Hepatocyte (in vitro differentiated cells): ENCODE results near the gene FILIP1L.

Experiments used
- CTCF ChIP-seq: fragments of 200-600 bp; sonication (generic); IDR thresholded peaks from 2 replicates; pipeline ENCODE4 v1.5.1; 2016; ENCODE audit warnings: antibody characterized with exemption, mild to moderate bottlenecking; ENCODE audit not compliant: poor library complexity
- EZH2phosphoT487 ChIP-seq: fragments of 200-600 bp; sonication (generic); IDR thresholded peaks from one replicate; pipeline ENCODE4 v1.6.1; 2018; ENCODE audit warnings: antibody characterized with exemption, mild to moderate bottlenecking, low read depth, moderate library complexity; ENCODE audit not compliant: unreplicated experiment, severe bottlenecking

DNA sequence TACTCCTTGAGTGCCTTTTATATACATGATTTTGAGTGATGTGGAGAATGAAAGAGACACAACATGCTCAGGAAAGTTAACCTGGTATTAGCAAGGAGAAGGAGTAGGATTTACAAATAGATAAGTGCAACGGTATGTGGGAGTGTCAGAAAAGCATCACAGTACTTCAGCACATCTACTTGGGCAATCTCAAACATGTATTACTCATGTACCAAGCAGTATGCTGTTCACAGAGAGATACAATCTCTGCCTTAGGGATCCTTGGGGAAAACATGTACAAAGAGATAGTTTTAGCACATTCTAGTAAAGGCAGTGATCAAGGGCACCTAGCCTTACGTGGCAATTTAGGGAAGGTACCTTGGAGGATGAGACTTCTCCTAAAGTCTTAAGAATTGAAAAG is 146.5 kb downstream of the FILIP1L start:
- TF ChIP-seq CTCF (no peak), EZH2phosphoT487 (no peak)
